NCI-H1417 treated with DMSO at 0.1 percent for 48 hours (cell line): ENCODE results near the gene LRSAM1.

ENCODE experiments used
- DNase-seq: peaks from one replicate; lab custom pipeline; 2025; lab: John Stamatoyannopoulos, UW

Gene LRSAM1

DNA sequence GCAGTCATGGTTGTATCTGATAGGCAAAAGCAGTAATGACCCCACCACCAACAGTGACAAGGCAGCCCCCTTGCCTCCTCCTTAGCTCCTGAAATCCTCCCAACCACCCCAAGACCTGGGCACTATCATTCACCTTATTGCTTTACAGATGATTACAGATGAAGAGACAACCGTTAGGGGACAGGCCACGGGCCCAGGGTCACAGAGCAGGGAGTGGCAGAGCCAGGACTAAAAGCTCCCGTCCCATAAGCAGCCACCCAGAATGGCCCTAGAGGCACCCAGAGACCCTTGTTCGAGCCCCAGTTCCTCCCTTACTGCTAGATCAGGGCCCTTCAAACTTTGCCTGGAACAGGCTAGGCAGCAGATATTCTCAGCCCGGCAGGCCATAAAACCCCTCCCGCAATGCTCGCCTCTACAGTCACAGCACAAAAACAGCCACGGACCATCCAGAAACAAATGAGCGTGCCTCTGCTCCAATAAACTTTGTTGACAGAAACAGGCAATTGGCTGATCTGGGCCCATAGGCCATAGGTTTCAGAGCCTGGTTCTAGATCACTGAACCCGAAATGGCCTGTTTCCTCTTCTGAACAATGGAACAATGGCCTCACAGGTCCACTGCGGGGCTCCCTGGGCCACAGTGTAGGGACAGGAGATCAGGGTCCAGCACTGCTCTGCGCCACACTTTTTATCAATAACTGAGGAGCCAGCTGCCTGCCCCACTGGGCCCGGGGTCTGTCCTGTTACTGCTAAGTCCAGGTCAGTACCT lies 67.0 kb downstream of the LRSAM1 start:
- DNase-seq = no peak

DNA sequence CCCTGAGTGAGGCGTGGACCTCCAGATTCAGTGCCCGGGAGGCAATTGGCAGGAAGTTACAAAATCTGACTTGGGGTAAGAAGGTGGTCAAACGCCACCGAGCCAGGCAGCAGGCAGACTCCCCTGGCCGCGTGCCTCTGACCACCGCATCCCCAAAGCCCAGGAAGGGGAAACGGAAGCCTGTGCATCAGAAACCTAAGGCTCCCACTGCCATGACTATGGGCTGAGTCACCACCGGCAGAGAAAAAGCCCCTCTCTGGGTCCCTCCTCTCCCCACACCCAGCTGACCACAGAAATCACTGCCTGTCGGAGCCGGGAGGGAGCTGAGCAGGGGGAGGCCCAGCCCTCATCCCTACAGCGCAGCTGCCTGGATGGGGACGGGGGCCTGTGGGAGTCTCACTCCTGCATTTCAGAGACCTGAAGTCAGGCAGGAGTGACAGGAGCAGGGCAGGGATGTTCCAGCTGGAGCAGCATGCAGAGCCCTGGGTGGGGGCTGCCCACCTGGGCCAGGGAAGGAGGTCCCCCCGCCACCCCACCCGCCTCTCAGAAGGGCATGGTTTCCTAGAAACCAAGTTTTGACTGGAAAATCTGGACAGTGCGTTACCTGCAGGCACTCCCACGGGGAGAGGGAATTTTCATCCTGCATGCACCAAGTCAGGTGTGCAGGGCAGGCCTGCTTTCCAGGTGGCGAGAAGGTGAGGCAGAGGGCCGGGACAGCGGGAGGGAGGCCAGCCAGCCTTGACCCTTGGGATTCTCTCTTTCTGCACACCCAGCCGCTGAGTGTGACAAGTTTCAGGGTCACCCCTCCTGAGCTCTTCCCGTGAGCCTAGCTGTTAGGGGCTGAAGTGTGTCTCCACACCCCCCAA lies 68.2 kb downstream of the LRSAM1 start:
- no peak for DNase-seq

DNA sequence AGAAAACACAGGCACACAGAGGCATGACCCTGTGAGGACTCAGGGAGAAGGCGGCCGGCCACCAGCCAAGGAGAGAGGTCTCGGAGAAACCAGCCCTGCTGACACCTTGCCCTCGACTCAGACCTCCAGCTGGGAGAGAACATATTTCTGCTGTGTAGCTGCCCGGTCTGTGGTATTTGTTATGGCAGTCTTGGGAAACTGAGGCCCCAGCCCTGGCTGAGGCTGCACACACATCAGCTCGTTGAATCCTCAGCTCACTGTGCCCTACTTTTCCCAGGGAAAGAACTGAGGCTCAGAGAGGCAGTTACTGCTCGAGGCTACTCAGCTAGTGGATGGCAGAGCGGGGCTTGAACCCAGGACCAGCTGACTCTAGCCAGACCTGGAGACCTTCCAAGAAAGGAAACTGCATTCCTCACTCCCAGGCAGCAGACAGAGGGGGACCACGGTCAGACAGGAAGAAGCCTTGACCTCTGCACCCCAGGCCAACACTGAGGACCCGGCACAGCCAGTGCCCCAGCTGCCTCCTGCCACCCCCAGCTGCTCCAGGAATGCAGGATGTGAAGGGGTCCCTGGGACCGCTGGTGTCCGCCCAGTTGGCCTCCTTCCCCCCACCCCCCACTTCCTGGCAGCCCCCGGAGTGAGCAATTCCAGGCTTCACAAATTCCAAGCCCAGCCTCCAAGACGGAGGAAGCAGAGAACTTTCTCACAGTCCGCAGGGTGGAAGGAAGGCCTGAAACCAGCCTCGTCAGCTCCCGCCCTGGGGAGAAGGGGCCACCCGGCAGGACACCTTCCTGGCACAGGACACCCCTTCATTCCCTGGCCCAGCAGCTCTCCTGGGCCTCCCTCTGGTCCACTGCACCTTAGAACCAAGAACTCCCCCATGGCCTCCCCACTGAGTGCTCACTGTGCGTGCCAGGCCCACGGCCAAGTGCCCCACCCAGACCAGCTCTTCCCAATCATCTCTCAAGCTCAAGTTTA lies 69.9 kb downstream of the LRSAM1 start:
- DNase-seq = no peak

DNA sequence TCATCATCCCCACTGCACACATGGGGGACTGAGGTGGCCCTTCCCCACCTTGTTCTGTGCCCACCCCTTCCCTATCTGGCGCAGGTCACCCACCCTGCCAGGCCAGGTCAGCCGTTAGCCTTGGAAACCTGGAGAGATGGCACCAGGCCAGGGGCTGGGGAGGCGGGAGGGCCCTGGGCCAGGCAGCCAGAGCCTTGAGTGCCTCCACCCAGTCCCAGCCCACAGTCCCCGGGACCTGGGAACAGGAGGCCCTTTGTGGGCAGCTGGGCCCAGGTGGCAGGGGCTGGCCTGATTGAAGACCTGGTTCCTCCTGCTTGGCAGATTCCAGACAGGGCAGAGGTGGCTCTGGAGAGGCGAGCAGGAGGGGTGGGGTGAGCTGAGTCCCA lies 70.6 kb downstream of the LRSAM1 start:
- DNase-seq = no peak

- no peak for DNase-seq
Measured at GRCh38 chr9:127522727-127523126, 71.4 kb downstream of the LRSAM1 start.

GRCh38 chr9:127523312-127523851 lies 72.1 kb downstream of the LRSAM1 start:
- DNase-seq = no peak

DNA sequence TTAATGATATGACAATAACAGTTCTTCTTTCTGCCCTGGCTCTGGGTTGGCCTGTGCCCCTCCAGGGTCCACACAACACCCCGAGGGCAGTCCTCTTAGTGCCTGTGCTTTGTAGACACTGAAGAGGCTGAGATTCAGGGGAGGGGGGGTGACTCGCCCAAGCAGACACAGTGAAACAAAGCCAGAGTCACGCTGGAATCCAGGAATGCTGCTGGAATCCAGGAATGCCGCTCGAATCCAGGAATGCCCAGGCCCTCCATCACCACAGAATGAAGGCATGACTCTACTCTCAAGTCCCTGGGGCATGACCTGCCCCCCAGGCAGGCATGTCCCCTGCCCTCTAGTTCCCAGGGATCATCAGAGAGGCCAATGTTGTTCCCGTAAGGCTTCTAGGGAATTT lies 73.1 kb downstream of the LRSAM1 start:
- no peak for DNase-seq

- DNase-seq = no peak
Measured at GRCh38 chr9:127525401-127526188, 74.3 kb downstream of the LRSAM1 start.

DNA sequence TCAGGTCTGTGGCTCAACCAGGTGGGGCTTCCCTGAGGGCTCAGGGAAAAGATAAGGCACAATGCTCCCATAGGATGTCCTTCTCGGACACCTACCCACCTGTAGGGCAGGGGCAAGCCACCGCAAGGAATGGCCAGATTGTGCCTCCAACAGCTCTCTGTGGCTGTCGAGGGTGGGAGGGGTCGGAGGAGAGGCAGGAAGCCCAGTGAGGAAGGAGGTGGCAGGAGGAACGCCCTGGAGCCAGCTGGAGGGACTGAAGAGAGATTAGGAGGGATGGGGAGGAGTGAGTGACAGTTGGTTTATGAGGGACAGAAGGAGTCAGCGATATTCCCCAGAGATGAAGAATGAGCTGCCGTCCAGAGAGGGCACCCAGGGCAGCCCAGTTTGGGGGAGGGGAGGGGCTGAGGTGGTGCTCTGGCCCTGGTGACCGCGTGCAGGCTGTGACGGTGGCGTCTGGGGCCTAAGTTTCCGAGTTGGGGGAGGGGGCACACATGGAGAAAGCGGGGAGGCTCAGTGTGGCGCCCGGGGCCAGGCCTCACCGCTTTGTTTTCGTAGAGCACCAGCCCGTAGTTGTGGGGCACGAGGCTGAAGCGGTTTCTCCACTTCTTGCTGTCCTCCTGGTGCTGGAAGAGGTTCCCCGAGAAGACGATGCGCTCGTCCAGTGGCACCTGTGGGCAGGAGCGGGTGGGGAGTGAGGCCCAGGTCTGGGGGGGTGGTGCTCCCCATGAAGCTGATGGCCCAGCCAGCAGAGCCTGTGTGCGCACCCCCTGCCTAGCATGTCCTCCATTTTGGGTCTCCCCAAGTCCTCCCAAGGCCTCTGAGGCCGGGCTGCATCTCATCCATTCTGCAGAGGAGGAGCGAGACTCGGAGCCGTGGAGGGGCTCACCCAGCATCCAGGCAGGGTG lies 75.6 kb downstream of the LRSAM1 start:
- DNase-seq = no peak

DNA sequence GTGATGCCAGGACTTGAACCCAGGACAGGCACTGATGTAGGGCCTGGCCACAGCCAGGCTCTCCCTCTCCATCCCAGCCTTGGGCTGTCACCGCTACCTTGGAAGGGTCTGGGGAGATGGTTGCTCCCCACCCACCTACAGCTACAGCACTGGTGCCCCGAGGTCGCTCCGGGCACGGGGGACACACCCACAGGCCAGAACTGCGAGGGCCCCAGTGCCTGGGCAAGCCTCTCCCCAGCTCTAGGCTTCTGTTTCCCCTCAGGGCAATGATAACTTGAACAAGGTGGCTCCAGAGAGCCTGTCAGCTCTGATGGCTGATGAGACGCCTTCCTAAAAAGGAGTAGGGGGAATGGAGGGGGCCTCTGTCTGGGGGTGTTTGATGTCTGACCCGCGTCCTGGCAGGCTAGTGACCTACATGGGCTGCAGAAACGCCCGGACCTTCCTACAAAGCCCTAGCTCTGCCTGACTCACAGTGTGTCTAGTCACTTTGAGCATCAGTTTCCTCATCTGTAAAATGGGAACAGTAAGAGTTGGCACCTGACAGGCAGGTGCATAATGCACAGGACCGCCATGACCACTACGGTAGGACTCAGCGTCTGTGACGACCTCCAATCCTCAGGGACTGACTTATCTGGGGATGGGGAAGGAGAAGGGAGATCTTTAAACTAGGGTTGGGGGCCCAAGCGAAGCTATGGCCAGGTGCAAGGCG lies 76.4 kb downstream of the LRSAM1 start:
- no peak for DNase-seq

- DNase-seq = no peak
Measured at GRCh38 chr9:127528422-127529251, 77.3 kb downstream of the LRSAM1 start.

GRCh38 chr9:127529671-127530070 lies 78.4 kb downstream of the LRSAM1 start:
- DNase-seq = no peak

DNA sequence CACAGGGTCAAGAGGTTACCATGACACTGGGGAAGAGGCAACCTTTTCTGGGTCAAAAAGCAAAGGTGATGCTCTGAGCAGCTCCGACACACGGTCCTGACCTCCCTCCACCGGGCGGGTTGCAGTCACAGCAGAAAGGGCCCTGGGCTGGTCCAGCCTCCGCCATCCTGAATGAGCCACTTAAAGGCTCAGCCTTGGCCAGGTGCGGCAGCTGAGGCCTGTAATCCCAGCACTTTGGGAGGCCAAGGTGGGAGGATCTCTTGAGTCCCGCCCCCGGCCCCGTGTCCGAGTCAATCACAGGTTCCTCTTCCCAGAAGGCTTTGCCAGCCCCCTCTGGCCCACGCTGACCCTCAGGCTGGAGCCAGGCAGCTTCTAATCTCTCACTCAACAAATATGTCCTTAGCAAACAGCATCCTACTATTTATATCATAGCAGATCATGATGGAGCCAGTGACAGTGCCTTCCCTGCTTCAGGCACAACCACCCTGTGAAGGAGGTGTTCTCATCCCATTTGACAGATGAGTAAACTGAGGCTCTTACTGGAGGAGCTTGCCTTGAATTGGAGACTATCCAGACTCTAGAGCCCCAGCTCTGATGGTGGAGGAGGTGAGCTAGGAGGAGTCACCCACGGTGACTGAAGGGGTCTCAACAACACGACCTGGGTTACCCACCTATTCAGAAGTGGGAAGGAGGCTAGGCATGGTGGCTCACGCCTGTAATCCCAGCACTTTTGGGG lies 79.1 kb downstream of the LRSAM1 start:
- no peak for DNase-seq

- no peak for DNase-seq
Measured at GRCh38 chr9:127531676-127532075, 80.4 kb downstream of the LRSAM1 start.

- no peak for DNase-seq
Measured at GRCh38 chr9:127534250-127534906, 83.1 kb downstream of the LRSAM1 start.

DNA sequence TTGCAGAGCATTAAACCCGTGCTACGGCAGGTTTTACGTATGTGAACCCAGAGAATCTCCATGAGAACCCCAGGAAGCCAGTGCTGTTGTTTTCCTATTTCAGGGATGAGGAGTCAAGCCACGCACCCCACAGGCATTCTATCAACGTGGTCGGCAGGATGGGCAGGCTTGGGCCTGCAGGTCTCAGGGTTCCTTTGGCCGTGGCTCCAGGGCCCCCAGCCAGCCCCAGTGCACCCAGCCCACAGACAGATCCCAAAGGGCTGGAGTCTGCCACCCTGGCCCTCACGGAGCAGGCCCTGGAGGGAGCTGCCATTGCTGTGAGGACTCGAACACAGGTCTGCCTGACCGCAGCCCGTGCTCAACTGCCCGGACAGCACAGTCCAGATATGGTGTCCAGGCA lies 83.6 kb downstream of the LRSAM1 start:
- DNase-seq = no peak

DNA sequence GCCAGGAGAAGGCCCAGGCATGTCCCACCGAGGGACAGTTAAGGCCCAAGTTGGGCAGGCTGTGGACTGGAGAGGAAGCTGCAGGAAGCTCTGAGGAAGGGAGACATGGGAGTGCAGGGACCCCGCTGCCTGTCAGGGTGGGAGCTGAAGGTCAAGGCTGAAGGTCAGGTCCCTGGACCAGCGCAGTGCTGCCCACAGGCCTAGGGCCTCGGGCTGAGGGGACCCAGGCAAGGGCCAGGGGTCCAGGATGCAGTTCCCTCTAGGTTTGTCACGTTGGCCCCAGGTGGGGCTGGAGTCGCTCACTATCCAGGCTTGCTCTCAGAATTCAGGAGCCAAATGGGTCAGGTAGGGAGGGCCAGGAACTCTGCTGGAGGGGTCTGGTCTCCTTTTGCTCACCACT lies 84.1 kb downstream of the LRSAM1 start:
- no peak for DNase-seq
